Smooth muscle cell (in vitro differentiated cells): ENCODE measurements around the gene SLC45A3. TPM values are rescaled to one million over a fixed set of nuclear protein-coding genes. Genes with fewer than 3 reads are reported as not detected.

Source experiments
- DNase-seq: peaks from one replicate; lab custom pipeline; 2025; ENCODE audit not compliant: unreplicated experiment; lab: John Stamatoyannopoulos, UW
- H2AFZ ChIP-seq: fragments of 200-600 bp; sonication (generic); 2 replicates; pipeline ENCODE4 v1.6.0; 2016; ENCODE audit warnings: antibody characterized with exemption, low read depth, mild to moderate bottlenecking
- H3F3A ChIP-seq: fragments of 200-600 bp; sonication (generic); 2 replicates; pipeline ENCODE4 v1.6.0; 2017; ENCODE audit warnings: antibody characterized with exemption, low read depth
- H3K27ac ChIP-seq: fragments of 200-600 bp; sonication (generic); 2 replicates; pipeline ENCODE4 v1.5.1; 2016; ENCODE audit warnings: low read depth, mild to moderate bottlenecking
- H3K27me3 ChIP-seq: fragments of 200-600 bp; sonication (generic); 2 replicates; pipeline ENCODE4 v1.6.1; 2016; ENCODE audit warnings: low read depth, mild to moderate bottlenecking
- H3K36me3 ChIP-seq: fragments of 200-600 bp; sonication (generic); 2 replicates; pipeline ENCODE4 v1.5.1; 2016; ENCODE audit warnings: low read depth
- H3K4me1 ChIP-seq: fragments of 200-600 bp; sonication (generic); 2 replicates; pipeline ENCODE4 v1.5.1; 2016; ENCODE audit warnings: low read depth
- H3K4me2 ChIP-seq: fragments of 200-600 bp; sonication (generic); 2 replicates; pipeline ENCODE4 v1.6.0; 2016; ENCODE audit warnings: mild to moderate bottlenecking
- H3K4me3 ChIP-seq: fragments of 200-600 bp; sonication (generic); 2 replicates; pipeline ENCODE4 v1.5.1; 2016; ENCODE audit warnings: mild to moderate bottlenecking
- H3K79me2 ChIP-seq: fragments of 200-600 bp; sonication (generic); 2 replicates; pipeline ENCODE4 v1.6.0; 2016; ENCODE audit warnings: low read depth, mild to moderate bottlenecking
- H3K9ac ChIP-seq: fragments of 200-600 bp; sonication (generic); 2 replicates; pipeline ENCODE4 v1.6.0; 2016; ENCODE audit warnings: low read depth
- H3K9me3 ChIP-seq: fragments of 200-600 bp; sonication (generic); replicated peaks from 2 replicates; pipeline ENCODE4 v1.5.1; 2016; ENCODE audit warnings: low read depth
- H4K20me1 ChIP-seq: fragments of 200-600 bp; sonication (generic); 2 replicates; pipeline ENCODE4 v1.6.0; 2016; ENCODE audit warnings: low read depth
- CTCF ChIP-seq: fragments of 200-600 bp; sonication (generic); IDR thresholded peaks from 2 replicates; pipeline ENCODE4 v1.5.1; 2017; ENCODE audit warnings: borderline replicate concordance, mild to moderate bottlenecking, antibody characterized with exemption; ENCODE audit not compliant: insufficient read depth, poor library complexity, severe bottlenecking
- WGBS: methylation state at CpG from one replicate; pipeline ENCODE4 v1.1.7; 2016; ENCODE audit warnings: low lambda C conversion rate; 5-methylcytosine and 5-hydroxymethylcytosine counted together
- polyA plus RNA-seq: library from polyadenylated mRNA; unstranded; fragments of >200 nt; fragmentation: Nextera tagmentation; extraction: Ambion mirVana; gene quantifications from 2 replicates; pipeline ENCODE4 v1.2.1, GENCODE V29; 2016
- total RNA-seq: library from RNA; depleted of rRNA; stranded (reverse); fragments of >200 nt; gene quantifications from 2 replicates; pipeline ENCODE4 v1.2.3, GENCODE V29; 2014

The SLC45A3 gene
- total and polyA plus RNA-seq, 2 experiments from 2014 or later, result 3.1 to 4.9 TPM

- Histone ChIP-seq H4K20me1 (peaks cover 50% of the 10 kb centered on the region), H3K4me1 (peaks cover 12% of the 10 kb centered on the region), H3K4me3 (no peak overlapping the region), H3F3A (no peaks in the 10 kb centered on the region), H3K27me3 (no peaks in the 10 kb centered on the region), H3K4me2 (no peak overlapping the region), H3K9me3 (no peaks in the 10 kb centered on the region), H2AFZ (no peak overlapping the region), H3K27ac (no peak overlapping the region), H3K9ac (no peak overlapping the region), H3K36me3 (peaks cover 4% of the 10 kb centered on the region), H3K79me2 (peaks cover 85% of the 10 kb centered on the region)
- WGBS, result 93% methylated on average over 3 of the region's 3 CpGs
- TF ChIP-seq CTCF, result no peak
- DNase-seq, result no peak
These were observed 54.1 kb downstream of the SLC45A3 start for GRCh38 chr1:205626216-205626615.

GRCh38 chr1:205623646-205624045, 56.7 kb downstream of the SLC45A3 start:
- peaks cover 62% of the 10 kb centered on the region for H4K20me1 ChIP-seq
- peaks cover 4% of the 10 kb centered on the region for H3K36me3 ChIP-seq
- H3K9me3 ChIP-seq, result no peaks in the 10 kb centered on the region
- WGBS, result 96% methylated on average over 4 of the region's 4 CpGs
- H3K27ac ChIP-seq, result no peak overlapping the region
- H3K4me1 ChIP-seq, result no peaks in the 10 kb centered on the region
- peaks cover 77% of the 10 kb centered on the region for H3K79me2 ChIP-seq
- no peak overlapping the region for H3K9ac ChIP-seq
- H3F3A ChIP-seq, result no peaks in the 10 kb centered on the region
- no peak overlapping the region for H2AFZ ChIP-seq
- no peak for DNase-seq
- no peaks in the 10 kb centered on the region for H3K27me3 ChIP-seq
- H3K4me2 ChIP-seq, result no peak overlapping the region
- H3K4me3 ChIP-seq, result no peak overlapping the region
- TF ChIP-seq CTCF, result no peak

- DNase-seq, result no peak
- H3K4me1 ChIP-seq, result no peaks in the 10 kb centered on the region
- H3K36me3 ChIP-seq, result peaks cover 4% of the 10 kb centered on the region
- H4K20me1 ChIP-seq, result peaks cover 28% of the 10 kb centered on the region
- H3K9ac ChIP-seq, result no peak overlapping the region
- 93% methylated on average over 6 of the region's 6 CpGs for whole genome bisulfite sequencing
- TF ChIP-seq CTCF, result no peak
- H2AFZ ChIP-seq, result no peak overlapping the region
- no peaks in the 10 kb centered on the region for H3K9me3 ChIP-seq
- H3K79me2 ChIP-seq, result peaks cover 54% of the 10 kb centered on the region
- H3K27ac ChIP-seq, result no peak overlapping the region
- no peaks in the 10 kb centered on the region for H3F3A ChIP-seq
- H3K4me3 ChIP-seq, result no peak overlapping the region
- no peaks in the 10 kb centered on the region for H3K27me3 ChIP-seq
- H3K4me2 ChIP-seq, result no peak overlapping the region
These were observed 60.0 kb downstream of the SLC45A3 start for GRCh38 chr1:205620269-205620668.

- Histone ChIP-seq H2AFZ (no peak overlapping the region), H3K4me2 (no peak overlapping the region), H3K4me1 (no peaks in the 10 kb centered on the region), H3K27ac (no peak overlapping the region), H4K20me1 (peaks cover 19% of the 10 kb centered on the region), H3K79me2 (peaks cover 50% of the 10 kb centered on the region), H3K9me3 (no peaks in the 10 kb centered on the region), H3K36me3 (peaks cover 4% of the 10 kb centered on the region), H3K9ac (no peak overlapping the region), H3K27me3 (no peaks in the 10 kb centered on the region), H3F3A (no peaks in the 10 kb centered on the region), H3K4me3 (no peak overlapping the region)
- WGBS, result 94% methylated on average over 3 of the region's 3 CpGs
- TF ChIP-seq CTCF, result no peak
- DNase-seq, result no peak
These were observed 60.9 kb downstream of the SLC45A3 start for GRCh38 chr1:205619376-205619775.
